Measurements from ENCODE around the gene HDAC7.
A peak's percentile ranks its signal among the peaks of the same experiment; 100 is the strongest.

HDAC7 gene

GRCh38 chr12:47829584-47829983 is 9.9 kb upstream of the HDAC7 start:
- no peak overlapping the region for H3K4me3 ChIP-seq (replicated peaks; ENCODE audit: low read depth, low read length)
- DNase-seq (ENCODE audit: low read depth): no peak
- no peak for TF ChIP-seq CTCF (IDR thresholded peaks at IDR 0.05; ENCODE audit: low read length, missing control alignments)

- DNase-seq (ENCODE audit: low read depth): peak; percentile 73
- no peak overlapping the region for H3K4me3 ChIP-seq (replicated peaks; ENCODE audit: low read depth, low read length)
- no peak for TF ChIP-seq CTCF (IDR thresholded peaks at IDR 0.05; ENCODE audit: low read length, missing control alignments)
These were observed 9.3 kb upstream of the HDAC7 start for GRCh38 chr12:47828976-47829482.

- no peak overlapping the region for H3K4me3 ChIP-seq (replicated peaks; ENCODE audit: low read depth, low read length)
- no peak for TF ChIP-seq CTCF (IDR thresholded peaks at IDR 0.05; ENCODE audit: low read length, missing control alignments)
- DNase-seq (ENCODE audit: low read depth): no peak
These were observed 8.6 kb upstream of the HDAC7 start for GRCh38 chr12:47828008-47828975.

- DNase-seq (ENCODE audit: low read depth): no peak
- no peak for TF ChIP-seq CTCF (IDR thresholded peaks at IDR 0.05; ENCODE audit: low read length, missing control alignments)
- H3K4me3 ChIP-seq (replicated peaks; ENCODE audit: low read depth, low read length): no peak overlapping the region
These were observed 5.5 kb upstream of the HDAC7 start for GRCh38 chr12:47825173-47825639.

GRCh38 chr12:47824635-47825034 is 4.9 kb upstream of the HDAC7 start:
- no peak for TF ChIP-seq CTCF (IDR thresholded peaks at IDR 0.05; ENCODE audit: low read length, missing control alignments)
- no peak overlapping the region for H3K4me3 ChIP-seq (replicated peaks; ENCODE audit: low read depth, low read length)
- no peak for DNase-seq (ENCODE audit: low read depth)

GRCh38 chr12:47824198-47824597 is 4.5 kb upstream of the HDAC7 start:
- TF ChIP-seq CTCF (IDR thresholded peaks at IDR 0.05; ENCODE audit: low read length, missing control alignments): no peak
- DNase-seq (ENCODE audit: low read depth): no peak
- H3K4me3 ChIP-seq (replicated peaks; ENCODE audit: low read depth, low read length): no peak overlapping the region

Data from fibroblast of pulmonary artery (primary cell).